Gastrocnemius medialis (tissue), 4 donors: ENCODE results near the gene RPS6KC1. TPM values are rescaled to one million over a fixed set of nuclear protein-coding genes. Genes with fewer than 3 reads are reported as not detected.
"Not testable (repeated sequence)": the region's sequence is repeated elsewhere in the genome, so short reads cannot be mapped to it uniquely, and the experiment has no call there.

ENCODE experiments used
- ATAC-seq, 2 donors: fragments of 150-250 bp; one replicate each; pipeline ENCODE4 v1.9.1; 2016
- DNase-seq, 2 donors: peaks; one replicate each; pipeline ENCODE4 v3.0.0-alpha.2; 2019
- H3K27ac ChIP-seq, 4 donors: fragments of 200-600 bp; sonication (generic); 1 replicate in 1 of 4; 2 replicates in 3 of 4; pipeline ENCODE4 v1.5.1; 2016 to 2018; ENCODE audit warnings: mild to moderate bottlenecking in 2 of 4, moderate library complexity in 1 of 4
- H3K27me3 ChIP-seq, 3 donors: fragments of 200-600 bp; sonication (generic) in 2 of 3; 1 replicate in 1 of 3; 2 replicates in 2 of 3; pipeline versions ENCODE4 v1.5.1 to v1.6.0; 2016 to 2019; ENCODE audit warnings: mild to moderate bottlenecking in 1 of 3, moderate library complexity in 1 of 3
- H3K36me3 ChIP-seq, 2 donors: fragments of 200-600 bp; sonication (generic) in 1 of 2; one replicate each; pipeline ENCODE4 v1.5.1; 2017 to 2018
- H3K4me1 ChIP-seq, 2 donors: fragments of 200-600 bp; sonication (generic) in 1 of 2; one replicate each; pipeline ENCODE4 v1.5.1; 2016 to 2017; ENCODE audit warnings: mild to moderate bottlenecking in 2 of 2
- H3K4me3 ChIP-seq, 4 donors: fragments of 200-600 bp; sonication (generic) in 3 of 4; 1 replicate in 1 of 4; 2 replicates in 3 of 4; pipeline ENCODE4 v1.5.1; 2016 to 2019; ENCODE audit warnings: mild to moderate bottlenecking in 2 of 4
- H3K9me3 ChIP-seq, 3 donors: fragments of 200-600 bp; sonication (generic) in 2 of 3; 1 replicate in 1 of 3; 2 replicates in 2 of 3; pipeline ENCODE4 v1.5.1; 2016 to 2019
- POLR2A ChIP-seq, 2 donors: fragments of 450-650 bp; IDR thresholded peaks; one replicate each; pipeline ENCODE4 v1.6.1; 2017; ENCODE audit warnings: antibody characterized with exemption in 2 of 2, mild to moderate bottlenecking in 2 of 2, moderate library complexity in 2 of 2
- in situ Hi-C, 4 donors: fragments of 200-750 bp; cut with MboI; loops; one replicate each; pipeline versions ENCODE4 v1.15.0 to v1.8.0; 2017; ENCODE audit warnings: low sequenced_read_pairs in 4 of 4
- intact Hi-C: fragments of 100-400 bp; cut with DNase I; formaldehyde crosslinking; loops from one replicate; pipeline ENCODE4 v1.15.1; 2023; ENCODE audit warnings: low total_unique reads
- total RNA-seq, 4 donors: library from RNA; depleted of rRNA; stranded (reverse); fragments of >200 nt; gene quantifications; one replicate each; pipeline versions ENCODE4 v1.1.0 to v1.2.3, GENCODE V29; 2016
- TF ChIP-seq, protein P1 (sequence below), 5 experiments: fragments of 450-650 bp in 3 of 5; fragments of 200-600 bp in 2 of 5; sonication (generic) in 2 of 5; IDR thresholded peaks in 4 of 5; conservative IDR thresholded peaks in 1 of 5; 1 replicate in 4 of 5; 2 replicates in 1 of 5; pipeline ENCODE4 v1.5.1; 2016 to 2019; ENCODE audit warnings: antibody characterized with exemption in 5 of 5, mild to moderate bottlenecking in 3 of 5, moderate library complexity in 3 of 5

RPS6KC1 gene
- total RNA-seq, 4 donors from 2014 or later = 14.5 to 22.2 (median 16.2) TPM

DNA sequence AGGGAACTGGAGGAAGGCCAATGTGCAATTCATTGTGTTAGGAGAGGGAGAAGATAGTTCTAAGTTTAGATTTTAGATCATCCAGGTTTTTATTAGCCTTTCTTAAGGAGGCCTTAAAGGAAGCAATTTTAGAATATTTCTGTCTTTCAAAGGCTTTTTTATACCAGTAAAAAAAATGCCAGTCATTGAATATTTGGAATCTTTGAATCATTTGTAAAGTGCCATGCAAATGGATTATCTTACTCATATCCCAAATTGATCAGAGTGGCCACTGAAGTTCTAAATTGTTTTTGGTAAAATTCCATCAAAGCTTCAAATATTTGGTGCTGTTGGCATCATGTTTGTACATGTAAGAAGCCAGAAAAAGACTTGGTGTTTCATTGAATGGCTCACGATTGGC is 244.8 kb downstream of the RPS6KC1 start:
- intact Hi-C loops (no loop called here), in situ Hi-C loops (no loop called here)
- no peaks in the 10 kb centered on the region for H3K9me3 ChIP-seq
- H3K36me3 ChIP-seq = peaks cover 0 to 4% of the 10 kb centered on the region in 2 donors
- TF ChIP-seq, protein P1, sequence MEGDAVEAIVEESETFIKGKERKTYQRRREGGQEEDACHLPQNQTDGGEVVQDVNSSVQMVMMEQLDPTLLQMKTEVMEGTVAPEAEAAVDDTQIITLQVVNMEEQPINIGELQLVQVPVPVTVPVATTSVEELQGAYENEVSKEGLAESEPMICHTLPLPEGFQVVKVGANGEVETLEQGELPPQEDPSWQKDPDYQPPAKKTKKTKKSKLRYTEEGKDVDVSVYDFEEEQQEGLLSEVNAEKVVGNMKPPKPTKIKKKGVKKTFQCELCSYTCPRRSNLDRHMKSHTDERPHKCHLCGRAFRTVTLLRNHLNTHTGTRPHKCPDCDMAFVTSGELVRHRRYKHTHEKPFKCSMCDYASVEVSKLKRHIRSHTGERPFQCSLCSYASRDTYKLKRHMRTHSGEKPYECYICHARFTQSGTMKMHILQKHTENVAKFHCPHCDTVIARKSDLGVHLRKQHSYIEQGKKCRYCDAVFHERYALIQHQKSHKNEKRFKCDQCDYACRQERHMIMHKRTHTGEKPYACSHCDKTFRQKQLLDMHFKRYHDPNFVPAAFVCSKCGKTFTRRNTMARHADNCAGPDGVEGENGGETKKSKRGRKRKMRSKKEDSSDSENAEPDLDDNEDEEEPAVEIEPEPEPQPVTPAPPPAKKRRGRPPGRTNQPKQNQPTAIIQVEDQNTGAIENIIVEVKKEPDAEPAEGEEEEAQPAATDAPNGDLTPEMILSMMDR (IDR thresholded peaks at IDR 0.05 in 4 of 5, conservative IDR thresholded peaks at IDR 0.05 in 1 of 5) = no peak
- no peak for TF ChIP-seq POLR2A (IDR thresholded peaks at IDR 0.05)
- no peak overlapping the region for H3K4me3 ChIP-seq
- no peaks in the 10 kb centered on the region for H3K4me1 ChIP-seq
- H3K27me3 ChIP-seq = no peaks in the 10 kb centered on the region
- no peak for DNase-seq
- ATAC-seq = no peak
- H3K27ac ChIP-seq = no peak overlapping the region

DNA sequence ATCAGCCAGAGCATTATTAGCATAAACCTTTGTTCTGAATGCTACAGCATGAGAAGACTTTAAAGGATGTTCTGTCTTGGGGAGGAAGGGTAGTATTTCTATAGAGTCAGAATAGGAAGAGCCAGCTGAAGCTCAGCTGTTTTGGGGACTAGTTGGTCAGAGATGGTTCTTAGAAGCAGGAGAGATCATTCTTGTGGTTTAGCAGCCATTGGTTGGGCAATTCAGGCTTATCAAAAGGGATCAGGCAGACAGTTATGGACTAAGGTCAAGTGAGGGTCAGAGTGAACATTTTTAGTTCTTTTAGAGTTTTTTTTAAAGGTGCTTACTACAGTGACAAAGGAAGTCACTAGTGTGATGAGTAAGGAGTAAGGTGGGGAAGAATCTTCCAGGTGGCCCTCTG is 245.5 kb downstream of the RPS6KC1 start:
- no peak overlapping the region for H3K27ac ChIP-seq
- no peak overlapping the region for H3K4me3 ChIP-seq
- H3K9me3 ChIP-seq = no peaks in the 10 kb centered on the region
- intact Hi-C loops = no loop called here
- DNase-seq (no peak), ATAC-seq (no peak)
- H3K4me1 ChIP-seq = no peaks in the 10 kb centered on the region
- H3K36me3 ChIP-seq = peaks cover 0 to 4% of the 10 kb centered on the region in 2 donors
- no peak for TF ChIP-seq POLR2A (IDR thresholded peaks at IDR 0.05)
- TF ChIP-seq, protein P1 (IDR thresholded peaks at IDR 0.05 in 4 of 5, conservative IDR thresholded peaks at IDR 0.05 in 1 of 5) = no peak
- no peaks in the 10 kb centered on the region for H3K27me3 ChIP-seq
- in situ Hi-C loops = no loop called here

DNA sequence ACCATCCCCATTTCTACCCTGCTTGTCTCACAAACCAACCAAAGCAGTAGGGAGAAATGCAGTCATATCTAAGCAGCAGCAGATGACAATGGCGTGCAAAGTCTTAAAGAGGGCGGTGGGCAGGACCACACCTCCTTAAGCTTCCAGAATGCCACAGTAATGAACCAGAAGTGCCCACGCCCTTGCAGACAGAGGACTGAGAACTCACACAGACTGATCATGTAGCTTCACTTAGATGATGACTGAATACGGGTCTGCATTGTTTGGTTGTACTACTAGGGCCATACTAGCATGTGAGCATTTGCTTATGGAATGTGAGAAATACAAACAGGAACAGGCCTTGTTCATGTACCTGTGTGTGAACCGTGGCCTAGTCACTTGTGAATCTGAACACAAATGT is 246.0 kb downstream of the RPS6KC1 start:
- intact Hi-C loops (no loop called here), in situ Hi-C loops (no loop called here)
- Histone ChIP-seq H3K36me3 (peaks cover 0 to 4% of the 10 kb centered on the region in 2 donors), H3K4me1 (no peaks in the 10 kb centered on the region), H3K27me3 (no peaks in the 10 kb centered on the region), H3K9me3 (no peaks in the 10 kb centered on the region), H3K27ac (no peak overlapping the region), H3K4me3 (no peak overlapping the region)
- DNase-seq (no peak), ATAC-seq (no peak)
- TF ChIP-seq, protein P1 (IDR thresholded peaks at IDR 0.05 in 4 of 5, conservative IDR thresholded peaks at IDR 0.05 in 1 of 5) = no peak
- TF ChIP-seq POLR2A (IDR thresholded peaks at IDR 0.05) = no peak

DNA sequence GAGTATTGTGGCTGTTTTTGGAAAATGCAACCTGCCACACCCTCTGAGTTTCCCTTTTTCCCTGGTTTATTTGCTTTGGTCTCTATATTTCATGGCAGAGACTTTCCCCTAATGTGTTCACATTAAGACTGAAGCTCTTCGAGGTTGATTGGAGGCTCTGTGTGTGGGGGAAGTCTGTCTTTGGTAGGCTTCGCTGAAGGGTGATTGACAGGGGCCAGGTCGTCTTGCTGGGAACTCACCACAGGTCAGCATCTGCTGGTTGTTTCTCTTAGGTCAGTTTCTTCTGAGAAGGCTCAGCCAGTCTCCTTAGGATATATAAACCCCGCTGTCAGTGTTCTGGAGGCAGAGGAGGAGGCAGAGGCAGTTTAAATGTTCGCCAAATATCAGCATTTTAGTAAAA is 249.4 kb downstream of the RPS6KC1 start:
- H3K4me3 ChIP-seq = no peak overlapping the region
- no peaks in the 10 kb centered on the region for H3K4me1 ChIP-seq
- no peaks in the 10 kb centered on the region for H3K27me3 ChIP-seq
- DNase-seq = no peak
- TF ChIP-seq, protein P1 (IDR thresholded peaks at IDR 0.05 in 4 of 5, conservative IDR thresholded peaks at IDR 0.05 in 1 of 5) = no peak
- TF ChIP-seq POLR2A (IDR thresholded peaks at IDR 0.05) = no peak
- intact Hi-C loops (no loop called here), in situ Hi-C loops (no loop called here)
- H3K27ac ChIP-seq = no peak overlapping the region
- no peaks in the 10 kb centered on the region for H3K9me3 ChIP-seq
- H3K36me3 ChIP-seq = peaks cover 0 to 4% of the 10 kb centered on the region in 2 donors
- ATAC-seq = no peak

DNA sequence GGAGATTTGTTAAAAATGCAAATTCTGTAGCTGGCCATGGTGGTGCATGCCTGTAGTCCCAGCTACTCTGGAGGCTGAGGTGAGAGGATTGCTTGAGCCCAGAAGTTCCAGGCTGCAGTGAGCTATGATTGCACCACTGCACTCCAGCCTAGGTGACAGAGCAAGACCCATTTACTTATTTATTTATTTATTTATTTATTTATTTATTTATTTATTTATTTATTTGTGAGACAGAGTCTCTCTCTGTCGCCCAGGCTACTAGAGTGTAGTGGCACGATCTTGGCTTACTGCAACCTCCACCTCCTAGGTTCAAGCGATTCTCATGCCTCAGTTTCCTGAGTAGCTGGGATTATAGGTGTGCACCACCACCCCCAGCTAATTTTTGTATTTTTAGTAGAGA is 250.5 kb downstream of the RPS6KC1 start:
- ATAC-seq, intact Hi-C loops, H3K9me3 ChIP-seq, H3K27ac ChIP-seq, H3K4me1 ChIP-seq, DNase-seq, H3K36me3 ChIP-seq, H3K27me3 ChIP-seq, H3K4me3 ChIP-seq, in situ Hi-C loops: not testable (repeated sequence)
